ENCODE results near the gene PTPRN2.

- no peak for TF ChIP-seq POLR2AphosphoS5 (IDR thresholded peaks at IDR 0.05; ENCODE audit: low read depth, low read length)
- no peak for TF ChIP-seq CTCF (IDR thresholded peaks at IDR 0.05)
- no peak for TF ChIP-seq REST (IDR thresholded peaks at IDR 0.05; ENCODE audit: insufficient read depth in 1 of 2, low read depth in 2 of 2, low read length in 1 of 2)
- no peak for TF ChIP-seq TCF7L2 (IDR thresholded peaks at IDR 0.05; ENCODE audit: low read depth, low read length)
Measured at GRCh38 chr7:157662110-157662791, 925.4 kb downstream of the PTPRN2 start.
